DMS79 (cell line): ENCODE results near the gene HNF4A.
"Not testable (repeated sequence)": the region's sequence is repeated elsewhere in the genome, so short reads cannot be mapped to it uniquely, and the experiment has no call there.

Experiments
- DNase-seq: peaks from one replicate; lab custom pipeline; 2025; lab: John Stamatoyannopoulos, UW

Gene HNF4A

GRCh38 chr20:44345941-44346340 is 9.6 kb upstream of the HNF4A start:
- DNase-seq = not testable (repeated sequence)

- no peak for DNase-seq
These were observed 7.3 kb upstream of the HNF4A start for GRCh38 chr20:44348168-44348659.

- no peak for DNase-seq
These were observed 6.2 kb upstream of the HNF4A start for GRCh38 chr20:44349349-44349748.

- DNase-seq = no peak
These were observed 4.9 kb upstream of the HNF4A start for GRCh38 chr20:44350567-44350966.

GRCh38 chr20:44354979-44355497 is 461 bp upstream of the HNF4A start:
- DNase-seq = no peak

- no peak for DNase-seq
These were observed 839 bp downstream of the HNF4A start for GRCh38 chr20:44356353-44356723.

- DNase-seq = no peak
These were observed 1.5 kb downstream of the HNF4A start for GRCh38 chr20:44357020-44357419.

GRCh38 chr20:44357555-44358125 is 2.1 kb downstream of the HNF4A start:
- no peak for DNase-seq

- DNase-seq = no peak
These were observed 3.3 kb downstream of the HNF4A start for GRCh38 chr20:44358776-44359175.

GRCh38 chr20:44360221-44360620 is 4.7 kb downstream of the HNF4A start:
- DNase-seq = no peak

- DNase-seq = no peak
These were observed 5.5 kb downstream of the HNF4A start for GRCh38 chr20:44361021-44361420.

- no peak for DNase-seq
These were observed 7.0 kb downstream of the HNF4A start for GRCh38 chr20:44362466-44362940.

- DNase-seq = no peak
These were observed 8.6 kb downstream of the HNF4A start for GRCh38 chr20:44364068-44364467.

GRCh38 chr20:44364780-44365179 is 9.3 kb downstream of the HNF4A start:
- DNase-seq = no peak

- DNase-seq = no peak
These were observed 12.2 kb downstream of the HNF4A start for GRCh38 chr20:44367746-44368145.

GRCh38 chr20:44370639-44371218 is 15.2 kb downstream of the HNF4A start:
- no peak for DNase-seq

- DNase-seq = no peak
These were observed 27.1 kb downstream of the HNF4A start for GRCh38 chr20:44382641-44383040.

- DNase-seq = no peak
These were observed 29.0 kb downstream of the HNF4A start for GRCh38 chr20:44384423-44385027.

- no peak for DNase-seq
These were observed 33.0 kb downstream of the HNF4A start for GRCh38 chr20:44388466-44389023.

GRCh38 chr20:44389871-44390270 is 34.4 kb downstream of the HNF4A start:
- no peak for DNase-seq

- DNase-seq = no peak
These were observed 34.8 kb downstream of the HNF4A start for GRCh38 chr20:44390280-44390679.

GRCh38 chr20:44392088-44392775 is 36.7 kb downstream of the HNF4A start:
- DNase-seq = no peak
